Parathyroid adenoma (tissue), 2 donors: ENCODE results near the gene SHC3.

ENCODE experiments used
- H2AFZ ChIP-seq: fragments of 300-600 bp; sonication (generic); one replicate; pipeline ENCODE4 v1.7.0; 2017; ENCODE audit warnings: antibody characterized with exemption, mild to moderate bottlenecking
- H3K27ac ChIP-seq: fragments of 300-600 bp; sonication (generic); one replicate; pipeline ENCODE4 v1.7.0; 2017
- H3K27me3 ChIP-seq: fragments of 300-600 bp; sonication (generic); one replicate; pipeline ENCODE4 v1.7.0; 2017; ENCODE audit warnings: low read length; ENCODE audit not compliant: control insufficient read depth, insufficient read depth
- H3K36me3 ChIP-seq: fragments of 300-600 bp; sonication (generic); one replicate; pipeline ENCODE4 v1.7.0; 2017; ENCODE audit warnings: low read length; ENCODE audit not compliant: control insufficient read depth, insufficient read depth
- H3K4me1 ChIP-seq: fragments of 300-600 bp; sonication (generic); one replicate; pipeline ENCODE4 v1.7.0; 2017; ENCODE audit warnings: control low read depth
- H3K4me2 ChIP-seq: fragments of 300-600 bp; sonication (generic); one replicate; pipeline ENCODE4 v1.7.0; 2017; ENCODE audit warnings: low read length
- H3K4me3 ChIP-seq: fragments of 300-600 bp; sonication (generic); one replicate; pipeline ENCODE4 v1.7.0; 2017; ENCODE audit warnings: low read depth, low read length
- H3K79me2 ChIP-seq: fragments of 300-600 bp; sonication (generic); one replicate; pipeline ENCODE4 v1.7.0; 2017; ENCODE audit warnings: control low read depth
- H3K9ac ChIP-seq: fragments of 300-600 bp; sonication (generic); one replicate; pipeline ENCODE4 v1.7.0; 2017; ENCODE audit warnings: mild to moderate bottlenecking
- H3K9me3 ChIP-seq: fragments of 300-600 bp; sonication (generic); one replicate; pipeline ENCODE4 v1.7.0; 2017; ENCODE audit warnings: low read length; ENCODE audit not compliant: control insufficient read depth
- CTCF ChIP-seq: fragments of 300-600 bp; sonication (generic); IDR thresholded peaks from one replicate; pipeline ENCODE4 v1.7.0; 2017; ENCODE audit warnings: antibody characterized with exemption, mild to moderate bottlenecking
- donor health status: primary hyperparathyroidism.

Gene SHC3

GRCh38 chr9:89022001-89022759 lies 156.4 kb downstream of the SHC3 start:
- Histone ChIP-seq H3K79me2 (no peaks in the 10 kb centered on the region), H3K27ac (no peak overlapping the region), H3K4me3 (no peak overlapping the region), H3K27me3 (no peaks in the 10 kb centered on the region), H3K9me3 (no peaks in the 10 kb centered on the region), H3K36me3 (no peaks in the 10 kb centered on the region), H2AFZ (no peak overlapping the region), H3K4me1 (no peaks in the 10 kb centered on the region), H3K9ac (no peak overlapping the region), H3K4me2 (no peak overlapping the region)
- no peak for TF ChIP-seq CTCF

- Histone ChIP-seq H3K9ac (no peak overlapping the region), H3K9me3 (no peaks in the 10 kb centered on the region), H3K79me2 (no peaks in the 10 kb centered on the region), H3K36me3 (no peaks in the 10 kb centered on the region), H3K27me3 (no peaks in the 10 kb centered on the region), H2AFZ (no peak overlapping the region), H3K4me2 (no peak overlapping the region), H3K4me1 (no peaks in the 10 kb centered on the region), H3K27ac (no peak overlapping the region), H3K4me3 (no peak overlapping the region)
- TF ChIP-seq CTCF, result no peak
Measured at GRCh38 chr9:89021154-89021803, 157.3 kb downstream of the SHC3 start.

- H3K4me3 ChIP-seq, result no peak overlapping the region
- no peak for TF ChIP-seq CTCF
- no peaks in the 10 kb centered on the region for H3K36me3 ChIP-seq
- no peak overlapping the region for H3K27ac ChIP-seq
- H3K9ac ChIP-seq, result no peak overlapping the region
- H3K4me2 ChIP-seq, result no peak overlapping the region
- no peaks in the 10 kb centered on the region for H3K79me2 ChIP-seq
- H3K4me1 ChIP-seq, result no peaks in the 10 kb centered on the region
- no peak overlapping the region for H2AFZ ChIP-seq
- no peaks in the 10 kb centered on the region for H3K27me3 ChIP-seq
- no peaks in the 10 kb centered on the region for H3K9me3 ChIP-seq
Measured at GRCh38 chr9:89020754-89021153, 157.9 kb downstream of the SHC3 start.

GRCh38 chr9:89015336-89015735 lies 163.3 kb downstream of the SHC3 start:
- Histone ChIP-seq H2AFZ (no peak overlapping the region), H3K4me2 (no peak overlapping the region), H3K79me2 (no peaks in the 10 kb centered on the region), H3K9ac (no peak overlapping the region), H3K27ac (no peak overlapping the region), H3K9me3 (no peaks in the 10 kb centered on the region), H3K4me3 (no peak overlapping the region), H3K4me1 (no peaks in the 10 kb centered on the region), H3K27me3 (no peaks in the 10 kb centered on the region), H3K36me3 (no peaks in the 10 kb centered on the region)
- TF ChIP-seq CTCF, result no peak
